Right cardiac atrium (tissue), 5 donors: ENCODE data around the gene HDAC8. TPM values are rescaled to one million over a fixed set of nuclear protein-coding genes. Genes with fewer than 3 reads are reported as not detected.

Experiments
- ATAC-seq, 2 donors: fragments of 200-7000 bp; cut with Tn5 transposase; one replicate each; pipeline versions ENCODE4 v1.8.0 to v1.9.1; 2020; ENCODE audit warnings: moderate library complexity in 2 of 2, mild to moderate bottlenecking in 1 of 2
- DNase-seq, 3 donors: peaks; one replicate each; pipeline ENCODE4 v3.0.0-alpha.2; 2020
- H3K27ac ChIP-seq: one replicate; pipeline ENCODE4 v1.5.1; 2013; ENCODE audit warnings: mild to moderate bottlenecking, low read length, control low read depth, moderate library complexity
- H3K27me3 ChIP-seq: one replicate; pipeline ENCODE4 v1.6.1; 2013; ENCODE audit not compliant: control insufficient read depth, insufficient read depth
- H3K4me1 ChIP-seq: one replicate; pipeline ENCODE4 v1.6.1; 2013; ENCODE audit warnings: low read length; ENCODE audit not compliant: control insufficient read depth, insufficient read depth
- H3K4me3 ChIP-seq: one replicate; pipeline ENCODE4 v1.5.1; 2013; ENCODE audit warnings: low read length, control low read depth
- H3K9me3 ChIP-seq: one replicate; pipeline ENCODE4 v1.6.1; 2013; ENCODE audit warnings: low read length; ENCODE audit not compliant: control insufficient read depth
- WGBS: extraction: QIAGEN DNeasy Blood & Tissue Kit; methylation state at CpG from one replicate; pipeline ENCODE4 v1.1.7; 2013; 5-methylcytosine and 5-hydroxymethylcytosine counted together
- intact Hi-C, 4 donors: fragments of 100-400 bp; cut with DNase I; formaldehyde crosslinking; loops; one replicate each; pipeline versions ENCODE4 v1.11.0 to v1.14.0; 2022 to 2023
- polyA plus RNA-seq: library from polyadenylated mRNA; stranded (reverse); fragments of 200-250 nt; gene quantifications from one replicate; pipeline ENCODE4 v1.2.3, GENCODE V29; 2013
- total RNA-seq, 4 donors: library from RNA; stranded (reverse); fragmentation: NEBNext Ultra II Directional; extraction: Animal tissue kit (Norgen Biotek cat#: 25700); gene quantifications; one replicate each; pipeline ENCODE4 v1.2.1, GENCODE V29; 2021
- donor health status: healthy with polysubstance abuse.
- donor health status: DM: no; HTN: yes; CAD: no.
- donor health status: DM: no; HTN: no; CAD: no.
- donor health status: DM: no; HTN: yes; CAD: no; lungs with severe emphysema.
- donor health status: DM: yes; HTN: yes; CAD: no.

HDAC8 gene
- total and polyA plus RNA-seq, 5 donors: 15.5 to 21.1 (median 19.3) TPM

GRCh38 chrX:72316408-72317110 is 256.1 kb downstream of the HDAC8 start:
- intact Hi-C loops: no loop called here
- Histone ChIP-seq H3K27me3 (no peaks in the 10 kb centered on the region), H3K9me3 (no peaks in the 10 kb centered on the region), H3K4me3 (no peak overlapping the region), H3K27ac (no peak overlapping the region), H3K4me1 (no peaks in the 10 kb centered on the region)
- 59% methylated on average over 12 of the region's 12 CpGs for WGBS
- ATAC-seq (no peak), DNase-seq (no peak)

- intact Hi-C loops: no loop called here
- Histone ChIP-seq H3K27ac (no peak overlapping the region), H3K9me3 (no peaks in the 10 kb centered on the region), H3K4me3 (no peak overlapping the region), H3K4me1 (no peaks in the 10 kb centered on the region), H3K27me3 (no peaks in the 10 kb centered on the region)
- WGBS: 92% methylated on average over 3 of the region's 3 CpGs
- ATAC-seq: no peak
- DNase-seq: no peak
Observed at GRCh38 chrX:72314881-72315280, 257.8 kb downstream of the HDAC8 start.

- 62% methylated on average over 8 of the region's 8 CpGs for WGBS
- DNase-seq (no peak), ATAC-seq (no peak)
- no peak overlapping the region for H3K4me3 ChIP-seq
- H3K27me3 ChIP-seq: no peaks in the 10 kb centered on the region
- intact Hi-C loops: no loop called here
- no peaks in the 10 kb centered on the region for H3K9me3 ChIP-seq
- H3K27ac ChIP-seq: no peak overlapping the region
- H3K4me1 ChIP-seq: no peaks in the 10 kb centered on the region
Observed at GRCh38 chrX:72313707-72314641, 258.7 kb downstream of the HDAC8 start.

GRCh38 chrX:72312311-72312940 is 260.2 kb downstream of the HDAC8 start:
- no peaks in the 10 kb centered on the region for H3K9me3 ChIP-seq
- no peaks in the 10 kb centered on the region for H3K27me3 ChIP-seq
- H3K4me3 ChIP-seq: no peak overlapping the region
- intact Hi-C loops: no loop called here
- no peak for ATAC-seq
- WGBS: 84% methylated on average over 14 of the region's 14 CpGs
- no peak for DNase-seq
- H3K4me1 ChIP-seq: peaks cover 2% of the 10 kb centered on the region
- no peak overlapping the region for H3K27ac ChIP-seq

GRCh38 chrX:72309297-72310071 is 263.2 kb downstream of the HDAC8 start:
- H3K27me3 ChIP-seq: no peaks in the 10 kb centered on the region
- peak in 1 of 2 donors; percentile 27 for ATAC-seq

GRCh38 chrX:72308566-72309296 is 263.9 kb downstream of the HDAC8 start:
- ATAC-seq: peak; percentile 78 to 79
- intact Hi-C loops: loop anchor here in 1 of 4 donors (10.0 kb wide), 1 partner anchor 236 kb away; no protein-coding TSS in a partner anchor
- Histone ChIP-seq H3K9me3 (no peaks in the 10 kb centered on the region), H3K27ac (no peak overlapping the region), H3K4me1 (peaks cover 2% of the 10 kb centered on the region), H3K27me3 (no peaks in the 10 kb centered on the region), H3K4me3 (peak overlapping the region; percentile 55)
- DNase-seq: peak; percentile 63 to 79 (median 78)
- 1% methylated on average over 24 of the region's 24 CpGs for WGBS

More at GRCh38 chrX:72309297-72310071, 263.2 kb downstream of the HDAC8 start:
- intact Hi-C loops: loop anchor here in 1 of 4 donors (10.0 kb wide), 1 partner anchor 235 kb away; no protein-coding TSS in a partner anchor
- Histone ChIP-seq H3K4me3 (peak overlapping the region; percentile 55), H3K27ac (no peak overlapping the region), H3K9me3 (no peaks in the 10 kb centered on the region), H3K4me1 (peaks cover 2% of the 10 kb centered on the region)
- DNase-seq: no peak
- 26% methylated on average over 15 of the region's 15 CpGs for WGBS

GRCh38 chrX:72308209-72308565 is 264.5 kb downstream of the HDAC8 start:
- Histone ChIP-seq H3K4me1 (peaks cover 2% of the 10 kb centered on the region), H3K9me3 (no peaks in the 10 kb centered on the region), H3K27me3 (no peaks in the 10 kb centered on the region), H3K4me3 (peak overlapping the region; percentile 80), H3K27ac (no peak overlapping the region)
- ATAC-seq (no peak), DNase-seq (no peak)
- WGBS: 7% methylated on average over 11 of the region's 11 CpGs
- intact Hi-C loops: loop anchor here in 1 of 4 donors (10.0 kb wide), 1 partner anchor 237 kb away; no protein-coding TSS in a partner anchor

GRCh38 chrX:72307646-72308051 is 265.0 kb downstream of the HDAC8 start:
- Histone ChIP-seq H3K9me3 (no peaks in the 10 kb centered on the region), H3K27ac (no peak overlapping the region), H3K4me1 (peaks cover 2% of the 10 kb centered on the region), H3K27me3 (no peaks in the 10 kb centered on the region), H3K4me3 (peak overlapping the region; percentile 80)
- no peak for ATAC-seq
- no peak for DNase-seq
- WGBS: 6% methylated on average over 17 of the region's 17 CpGs
- intact Hi-C loops: loop anchor here in 1 of 4 donors (10.0 kb wide), 1 partner anchor 237 kb away; no protein-coding TSS in a partner anchor

GRCh38 chrX:72306851-72307645 is 265.6 kb downstream of the HDAC8 start:
- Histone ChIP-seq H3K27ac (no peak overlapping the region), H3K4me1 (peaks cover 2% of the 10 kb centered on the region), H3K9me3 (no peaks in the 10 kb centered on the region), H3K4me3 (peak overlapping the region; percentile 80), H3K27me3 (no peaks in the 10 kb centered on the region)
- WGBS: 1% methylated on average over 56 of the region's 56 CpGs
- ATAC-seq: peak; percentile 76 to 80
- DNase-seq: peak; percentile 63 to 82 (median 72)
- intact Hi-C loops: loop anchor here in 1 of 4 donors (10.0 kb wide), 1 partner anchor 238 kb away; no protein-coding TSS in a partner anchor
